Right lobe of liver (tissue), 4 donors: ENCODE results near the gene CST11.

ENCODE experiments used
- CTCF ChIP-seq, 4 donors: fragments of 200-600 bp in 3 of 4; fragments of 450-650 bp in 1 of 4; IDR thresholded peaks; one replicate each; pipeline versions ENCODE4 v1.5.1 to v1.8.0; 2016 to 2022; ENCODE audit warnings: antibody characterized with exemption in 4 of 4, mild to moderate bottlenecking in 2 of 4
- POLR2A ChIP-seq: fragments of 450-650 bp; IDR thresholded peaks from one replicate; pipeline ENCODE4 v1.6.1; 2017; ENCODE audit warnings: antibody characterized with exemption, mild to moderate bottlenecking
- donor health status: DM: no; HTN: no; CAD: no.
- donor health status: DM: no; HTN: no; CAD: no.
- donor health status: DM: no; HTN: yes; CAD: no.

- TF ChIP-seq POLR2A = no peak
- TF ChIP-seq CTCF (IDR thresholded peaks at IDR 0.05) = no peak
Observed at GRCh38 chr20:23442436-23442835, 10.2 kb downstream of the CST11 start.
